SHP77 (cell line): Measurements from ENCODE around the gene SPG21.

Experiments used
- DNase-seq, 2 experiments: peaks; one replicate each; lab custom pipeline; 2025; lab: John Stamatoyannopoulos, UW

SPG21 gene

GRCh38 chr15:64938192-64938591 lies 51.5 kb downstream of the SPG21 start:
- DNase-seq = peak; percentile 21 to 39

GRCh38 chr15:64934023-64934422 lies 55.7 kb downstream of the SPG21 start:
- DNase-seq = no peak

- no peak for DNase-seq
These were observed 58.3 kb downstream of the SPG21 start for GRCh38 chr15:64931381-64931780.

- no peak for DNase-seq
These were observed 58.8 kb downstream of the SPG21 start for GRCh38 chr15:64930778-64931371.

- DNase-seq = no peak
These were observed 59.6 kb downstream of the SPG21 start for GRCh38 chr15:64930019-64930652.

GRCh38 chr15:64928626-64929220 lies 61.0 kb downstream of the SPG21 start:
- DNase-seq = no peak

GRCh38 chr15:64926661-64927060 lies 63.1 kb downstream of the SPG21 start:
- no peak for DNase-seq

- DNase-seq = no peak
These were observed 64.1 kb downstream of the SPG21 start for GRCh38 chr15:64925335-64926330.

- DNase-seq = no peak
These were observed 66.2 kb downstream of the SPG21 start for GRCh38 chr15:64923546-64923945.

GRCh38 chr15:64921711-64922110 lies 68.0 kb downstream of the SPG21 start:
- DNase-seq = no peak

- DNase-seq = no peak
These were observed 70.0 kb downstream of the SPG21 start for GRCh38 chr15:64919721-64920120.

GRCh38 chr15:64917211-64917610 lies 72.5 kb downstream of the SPG21 start:
- DNase-seq = no peak

- DNase-seq = no peak
These were observed 73.3 kb downstream of the SPG21 start for GRCh38 chr15:64916365-64916764.

- DNase-seq = no peak
These were observed 74.0 kb downstream of the SPG21 start for GRCh38 chr15:64915518-64916227.
